ENCODE data around the gene ADGRA3. TPM values are rescaled to one million over a fixed set of nuclear protein-coding genes. Genes with fewer than 3 reads are reported as not detected.

ADGRA3 gene
- total RNA-seq, 3 donors from 2014 or later (not counting 1 experiment from before 2014, with no cell fraction given) = 5.5 to 15.8 (median 8.2) TPM

DNA sequence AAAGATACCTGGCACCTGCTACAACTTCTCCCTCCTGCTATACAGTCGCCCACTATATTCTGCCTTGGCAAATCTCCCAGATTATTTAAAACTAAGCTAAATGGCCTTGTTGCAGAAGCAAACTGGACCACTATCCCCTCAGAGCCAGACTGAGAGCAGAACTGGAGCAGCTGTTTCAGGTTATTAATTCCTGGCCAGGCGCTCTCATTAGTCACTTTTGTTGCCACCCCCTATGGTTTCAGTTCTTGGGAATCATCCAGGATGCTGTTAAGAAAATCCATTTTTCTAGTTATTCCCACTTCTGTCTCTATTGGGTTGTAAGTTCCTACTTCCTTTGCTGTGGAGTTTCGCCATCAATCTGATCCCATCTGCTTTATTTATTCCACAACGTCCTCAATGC lies 30.1 kb downstream of the ADGRA3 start:
- Histone ChIP-seq H3K4me3 (ENCODE audit: low read length) (no peak overlapping the region), H3K27me3 (ENCODE audit: control insufficient read depth, insufficient read depth, low read length) (no peaks in the 10 kb centered on the region), H3K36me3 (ENCODE audit: control insufficient read depth, insufficient read depth, low read length) (no peaks in the 10 kb centered on the region), H3K4me1 (ENCODE audit: control insufficient read depth, insufficient read depth, low read length) (peaks cover 14% of the 10 kb centered on the region), H3K27ac (ENCODE audit: low read length) (no peak overlapping the region), H3K9me3 (ENCODE audit: control insufficient read depth, insufficient read depth, low read length) (no peaks in the 10 kb centered on the region)
- 95% methylated on average over 4 of the region's 4 CpGs for WGBS (ENCODE audit: insufficient coverage)
- Mint-ChIP-seq H3K4me1 (peaks cover 52 to 53% of the 10 kb centered on the region in 2 donors), H3K4me3 (peak overlapping the region; percentile 48), H3K9me3 (no peaks in the 10 kb centered on the region), H3K27me3 (ENCODE audit: low read depth in 2 of 2) (no peaks in the 10 kb centered on the region), H3K27ac (peak overlapping the region; percentile 57 to 73), H3K36me3 (no peaks in the 10 kb centered on the region)
- DNase-seq = no peak
- no peak for ATAC-seq
- intact Hi-C loops (cut with micrococcal nuclease) = no loop called here
- TF ChIP-seq, protein P1, sequence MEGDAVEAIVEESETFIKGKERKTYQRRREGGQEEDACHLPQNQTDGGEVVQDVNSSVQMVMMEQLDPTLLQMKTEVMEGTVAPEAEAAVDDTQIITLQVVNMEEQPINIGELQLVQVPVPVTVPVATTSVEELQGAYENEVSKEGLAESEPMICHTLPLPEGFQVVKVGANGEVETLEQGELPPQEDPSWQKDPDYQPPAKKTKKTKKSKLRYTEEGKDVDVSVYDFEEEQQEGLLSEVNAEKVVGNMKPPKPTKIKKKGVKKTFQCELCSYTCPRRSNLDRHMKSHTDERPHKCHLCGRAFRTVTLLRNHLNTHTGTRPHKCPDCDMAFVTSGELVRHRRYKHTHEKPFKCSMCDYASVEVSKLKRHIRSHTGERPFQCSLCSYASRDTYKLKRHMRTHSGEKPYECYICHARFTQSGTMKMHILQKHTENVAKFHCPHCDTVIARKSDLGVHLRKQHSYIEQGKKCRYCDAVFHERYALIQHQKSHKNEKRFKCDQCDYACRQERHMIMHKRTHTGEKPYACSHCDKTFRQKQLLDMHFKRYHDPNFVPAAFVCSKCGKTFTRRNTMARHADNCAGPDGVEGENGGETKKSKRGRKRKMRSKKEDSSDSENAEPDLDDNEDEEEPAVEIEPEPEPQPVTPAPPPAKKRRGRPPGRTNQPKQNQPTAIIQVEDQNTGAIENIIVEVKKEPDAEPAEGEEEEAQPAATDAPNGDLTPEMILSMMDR (IDR thresholded peaks at IDR 0.05) = no peak

DNA sequence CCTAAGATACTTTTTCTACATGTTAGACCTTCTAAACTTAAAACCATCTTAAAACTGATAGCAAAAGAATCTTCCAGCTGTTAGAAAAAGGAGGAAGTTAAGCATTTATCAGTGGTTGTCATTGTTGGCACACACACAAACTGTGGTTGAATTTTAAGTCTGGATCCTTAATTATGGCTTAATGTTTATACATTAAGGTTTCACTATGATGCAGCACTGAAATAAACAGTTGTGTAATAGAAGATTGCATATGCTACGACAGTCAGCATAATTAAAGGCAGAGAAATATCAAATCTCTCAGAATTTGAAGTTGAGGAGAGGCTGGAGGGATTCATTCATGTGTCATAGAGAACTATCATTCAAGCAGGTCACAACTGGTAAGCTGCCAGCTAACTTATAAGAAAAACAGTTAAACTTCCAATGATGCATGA lies 32.3 kb downstream of the ADGRA3 start:
- no peak overlapping the region for H3K4me3 ChIP-seq (ENCODE audit: low read length)
- H3K4me1 ChIP-seq (ENCODE audit: control insufficient read depth, insufficient read depth, low read length) = peaks cover 14% of the 10 kb centered on the region
- intact Hi-C loops (cut with micrococcal nuclease) = loop anchor here (5.0 kb wide), 1 partner anchor 34 kb away; the partner anchor contains the start of gene ADGRA3
- no peak overlapping the region for H3K27ac ChIP-seq (ENCODE audit: low read length)
- H3K36me3 ChIP-seq (ENCODE audit: control insufficient read depth, insufficient read depth, low read length) = no peaks in the 10 kb centered on the region
- Mint-ChIP-seq H3K27me3 (ENCODE audit: low read depth in 2 of 2) (no peaks in the 10 kb centered on the region), H3K36me3 (no peaks in the 10 kb centered on the region), H3K27ac (peak overlapping the region; percentile 72 to 74), H3K9me3 (no peaks in the 10 kb centered on the region), H3K4me3 (peak overlapping the region; percentile 71), H3K4me1 (peaks cover 54 to 61% of the 10 kb centered on the region in 2 donors)
- no peaks in the 10 kb centered on the region for H3K27me3 ChIP-seq (ENCODE audit: control insufficient read depth, insufficient read depth, low read length)
- TF ChIP-seq, protein P1 (IDR thresholded peaks at IDR 0.05) = no peak
- WGBS (ENCODE audit: insufficient coverage) = 44% methylated on average over 1 of the region's 1 CpG
- DNase-seq (no peak), ATAC-seq (peak; percentile 22 to 68 (median 35))
- H3K9me3 ChIP-seq (ENCODE audit: control insufficient read depth, insufficient read depth, low read length) = no peaks in the 10 kb centered on the region

DNA sequence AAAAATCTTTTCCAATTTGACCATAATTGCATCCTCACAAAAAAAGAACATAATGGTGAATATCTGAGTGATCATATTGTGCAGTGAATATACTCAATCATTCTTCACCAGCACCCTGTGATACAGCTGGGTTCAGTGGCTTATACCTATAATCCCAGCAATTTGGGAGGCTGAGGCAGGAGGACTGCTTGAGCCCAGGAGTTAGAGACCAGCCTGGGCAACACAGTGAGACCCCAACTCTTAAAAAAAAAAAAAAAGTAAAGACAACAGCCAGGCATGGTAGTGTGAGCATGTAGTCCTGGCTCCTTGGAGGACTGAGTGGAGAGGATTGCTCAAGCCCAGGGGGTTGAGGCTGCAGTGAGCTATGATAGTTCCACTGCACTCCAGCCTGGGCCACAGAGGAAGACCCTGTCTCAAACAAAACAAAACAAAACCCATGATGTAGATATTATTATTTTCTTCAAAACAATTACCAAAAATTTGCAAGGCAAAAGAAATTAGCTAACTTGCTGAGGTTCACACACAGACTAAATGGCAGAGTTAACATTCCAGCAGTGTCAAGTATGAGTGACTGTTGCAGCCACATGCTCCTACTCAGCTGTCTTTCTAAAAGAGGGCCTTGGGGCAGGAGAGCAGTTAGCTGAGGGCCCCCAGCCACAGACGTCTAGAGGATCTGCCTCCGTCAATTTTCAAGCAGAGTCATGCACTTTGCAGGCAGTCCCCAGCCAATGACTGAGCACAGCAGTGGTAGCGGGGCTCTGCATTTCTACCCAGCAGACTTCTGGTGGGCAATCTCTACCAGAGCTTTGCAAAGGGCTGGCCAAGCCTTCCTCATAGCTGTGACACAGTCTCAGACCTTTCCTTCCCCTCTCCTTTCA lies 33.4 kb downstream of the ADGRA3 start:
- Mint-ChIP-seq H3K9me3 (no peaks in the 10 kb centered on the region), H3K4me3 (no peak overlapping the region), H3K36me3 (no peaks in the 10 kb centered on the region), H3K27ac (peak overlapping the region; percentile 72 to 74), H3K4me1 (peaks cover 59 to 60% of the 10 kb centered on the region in 2 donors), H3K27me3 (ENCODE audit: low read depth in 2 of 2) (no peaks in the 10 kb centered on the region)
- Histone ChIP-seq H3K9me3 (ENCODE audit: control insufficient read depth, insufficient read depth, low read length) (no peaks in the 10 kb centered on the region), H3K27ac (ENCODE audit: low read length) (no peak overlapping the region), H3K4me3 (ENCODE audit: low read length) (no peak overlapping the region), H3K27me3 (ENCODE audit: control insufficient read depth, insufficient read depth, low read length) (no peaks in the 10 kb centered on the region), H3K36me3 (ENCODE audit: control insufficient read depth, insufficient read depth, low read length) (no peaks in the 10 kb centered on the region), H3K4me1 (ENCODE audit: control insufficient read depth, insufficient read depth, low read length) (peaks cover 14% of the 10 kb centered on the region)
- WGBS (ENCODE audit: insufficient coverage) = 79% methylated on average over 3 of the region's 3 CpGs
- DNase-seq (no peak), ATAC-seq (no peak)
- TF ChIP-seq, protein P1 (IDR thresholded peaks at IDR 0.05) = no peak
- intact Hi-C loops (cut with micrococcal nuclease) = loop anchor here (5.0 kb wide), 1 partner anchor 35 kb away; the partner anchor contains the start of gene ADGRA3

Data from natural killer cell (primary cell).